Gastroesophageal sphincter (tissue), 3 donors: ENCODE measurements around the gene TSPAN8.

Experiments used
- CTCF ChIP-seq, 4 experiments: fragments of 200-600 bp in 2 of 4; fragments of 450-650 bp in 2 of 4; sonication (generic) in 1 of 4; IDR thresholded peaks; one replicate each; pipeline ENCODE4 v1.5.1; 2017 to 2019; ENCODE audit warnings: antibody characterized with exemption in 4 of 4, mild to moderate bottlenecking in 2 of 4, moderate library complexity in 2 of 4
- EP300 ChIP-seq: sonication (generic); formaldehyde crosslinking; IDR thresholded peaks from one replicate; pipeline ENCODE4 v1.6.1; 2017; ENCODE audit warnings: antibody characterized with exemption, mild to moderate bottlenecking
- POLR2A ChIP-seq, 2 donors: fragments of 450-650 bp; IDR thresholded peaks; one replicate each; pipeline ENCODE4 v1.6.1; 2017; ENCODE audit warnings: antibody characterized with exemption in 2 of 2, mild to moderate bottlenecking in 2 of 2, moderate library complexity in 1 of 2
- POLR2AphosphoS5 ChIP-seq: sonication (generic); formaldehyde crosslinking; IDR thresholded peaks from one replicate; pipeline ENCODE4 v1.6.1; 2017; ENCODE audit warnings: antibody characterized with exemption

GRCh38 chr12:71200706-71201105, 42.9 kb upstream of the TSPAN8 start:
- TF ChIP-seq CTCF (IDR thresholded peaks at IDR 0.05) (no peak), POLR2AphosphoS5 (no peak), POLR2A (IDR thresholded peaks at IDR 0.05) (no peak), EP300 (no peak)
